Endothelial cell of umbilical vein (primary cell): ENCODE data around the gene MRPS16. TPM values are rescaled to one million over a fixed set of nuclear protein-coding genes. Genes with fewer than 3 reads are reported as not detected.

Experiments
- BruUV-seq: library from RNA; stranded (reverse); fragments of 400-500 nt; replicated peaks from 2 replicates; lab custom pipeline; 2021; lab: Mats Ljungman, UMichigan
- CTCF ChIA-PET: fragments of 300-600, 350-600 bp; sonication (Branson Sonifier 250); formaldehyde crosslinking; loops from one replicate; lab custom pipeline; 2021; ENCODE audit warnings: antibody characterized with exemption, inconsistent platforms; lab: Charles Lee
- POLR2A ChIA-PET: fragments of 300-600, 350-600 bp; sonication (Branson Sonifier 250); formaldehyde crosslinking; loops from one replicate; lab custom pipeline; 2021; ENCODE audit warnings: antibody characterized with exemption, inconsistent platforms; lab: Charles Lee
- DNase-seq: peaks from one replicate; pipeline ENCODE4 v3.0.0-alpha.2; 2011; ENCODE audit warnings: low read depth, low spot score
- FAIRE-seq: peaks from 2 replicates; lab custom pipeline; 2011; peaks lifted over from hg19 to GRCh38; lab: Jason Lieb, UNC
- H2AFZ ChIP-seq: 2 replicates; pipeline ENCODE4 v1.6.0; 2012; ENCODE audit warnings: low read depth, low read length, control low read depth, inconsistent platforms
- H3K27ac ChIP-seq: 2 replicates; pipeline ENCODE4 v1.5.1; 2011; ENCODE audit warnings: low read depth, mild to moderate bottlenecking, control low read depth, low read length, moderate library complexity; ENCODE audit not compliant: insufficient read depth
- H3K27me3 ChIP-seq, 2 experiments: 2 replicates each; pipeline versions ENCODE4 v1.6.0 to v1.6.1; 2011; ENCODE audit warnings: low read length in 2 of 2, mixed read lengths in 1 of 2; ENCODE audit not compliant: control insufficient read depth in 2 of 2, insufficient read depth in 2 of 2
- H3K36me3 ChIP-seq, 2 experiments: 2 replicates in 1 of 2; 3 replicates in 1 of 2; pipeline ENCODE4 v1.5.1; 2011; ENCODE audit warnings: low read length in 2 of 2, mild to moderate bottlenecking in 1 of 2, moderate library complexity in 1 of 2; ENCODE audit not compliant: control insufficient read depth in 2 of 2, insufficient read depth in 2 of 2; ENCODE audit errors: extremely low read depth in 1 of 2
- H3K4me1 ChIP-seq: 3 replicates; pipeline ENCODE4 v1.5.1; 2011; ENCODE audit warnings: mild to moderate bottlenecking, low read length; ENCODE audit not compliant: control insufficient read depth, insufficient read depth; ENCODE audit errors: extremely low read depth
- H3K4me2 ChIP-seq: 2 replicates; pipeline ENCODE4 v1.6.1; 2011; ENCODE audit warnings: low read length, control low read depth, mixed read lengths; ENCODE audit not compliant: insufficient read depth
- H3K4me3 ChIP-seq, 3 experiments: fragments of 200-600 bp in 1 of 3; sonication (generic), shearing (Covaris generic) in 1 of 3; replicated peaks in 1 of 3; 2 replicates each; pipeline ENCODE4 v1.5.1; 2011 to 2016; ENCODE audit warnings: control low read depth in 3 of 3, low read length in 3 of 3, mild to moderate bottlenecking in 2 of 3, inconsistent platforms in 1 of 3, low read depth in 1 of 3, moderate library complexity in 1 of 3; ENCODE audit not compliant: insufficient read depth in 1 of 3
- H3K79me2 ChIP-seq: 2 replicates; pipeline ENCODE4 v1.6.0; 2012; ENCODE audit warnings: low read length, inconsistent platforms; ENCODE audit not compliant: control insufficient read depth, insufficient read depth
- H3K9ac ChIP-seq: replicated peaks from 2 replicates; pipeline ENCODE3; 2011; ENCODE audit warnings: low read length, control low read depth; ENCODE audit not compliant: insufficient read depth; ENCODE audit errors: extremely low read depth
- H3K9me1 ChIP-seq: replicated peaks from 3 replicates; pipeline ENCODE4 v1.6.0; 2011; ENCODE audit warnings: mild to moderate bottlenecking, low read length; ENCODE audit not compliant: control insufficient read depth, insufficient read depth; ENCODE audit errors: extremely low read depth
- H3K9me3 ChIP-seq: replicated peaks from 2 replicates; pipeline ENCODE4 v1.5.1; 2012; ENCODE audit warnings: low read length, inconsistent platforms; ENCODE audit not compliant: control insufficient read depth, insufficient read depth
- H4K20me1 ChIP-seq: replicated peaks from 2 replicates; pipeline ENCODE3; 2011; ENCODE audit warnings: mild to moderate bottlenecking, low read length; ENCODE audit not compliant: control insufficient read depth, insufficient read depth; ENCODE audit errors: extremely low read depth
- FOS ChIP-seq: IDR thresholded peaks from 2 replicates; pipeline ENCODE4 v1.6.1; 2011; ENCODE audit warnings: mild to moderate bottlenecking, low read length, moderate library complexity, borderline replicate concordance; ENCODE audit not compliant: insufficient read depth
- JUN ChIP-seq: IDR thresholded peaks from 2 replicates; pipeline ENCODE4 v1.6.1; 2011; ENCODE audit warnings: borderline replicate concordance, low read depth; ENCODE audit not compliant: insufficient read length, insufficient read depth
- MYC ChIP-seq: IDR thresholded peaks from one replicate; pipeline ENCODE4 v1.6.1; 2011; ENCODE audit warnings: mild to moderate bottlenecking, low read depth, low read length
- POLR2A ChIP-seq: IDR thresholded peaks from 2 replicates; pipeline ENCODE4 v1.6.1; 2012; ENCODE audit warnings: low read depth, mild to moderate bottlenecking, control low read depth, low read length
- POLR2AphosphoS5 ChIP-seq: IDR thresholded peaks from 2 replicates; pipeline ENCODE4 v1.6.1; 2012; ENCODE audit warnings: low read depth, mild to moderate bottlenecking, control low read depth, low read length, moderate library complexity; ENCODE audit not compliant: insufficient read depth
- dilution Hi-C: fragments of 300-500 bp; cut with MboI; formaldehyde crosslinking; loops from one replicate; pipeline ENCODE4 v1.15.0; 2019; ENCODE audit warnings: low sequenced_read_pairs; ENCODE audit not compliant: extremely low pct_ligation_motif_present
- intact Hi-C: fragments of 100-400 bp; cut with micrococcal nuclease; formaldehyde crosslinking; loops from one replicate; pipeline ENCODE4 v1.10.0; 2022
- polyA plus RNA-seq, 4 experiments: library from polyadenylated mRNA; depleted of rRNA in 3 of 4; stranded (reverse) in 3 of 4; unstranded in 1 of 4; fragments of >200 nt; gene quantifications; 2 replicates each; pipeline versions ENCODE4 v1.2.1 to v1.2.3, GENCODE V29; 2011 to 2012; ENCODE audit warnings: missing spikeins in 1 of 4
- total RNA-seq: library from RNA; stranded (reverse); gene quantifications from 2 replicates; pipeline ENCODE4 v1.2.3, GENCODE V29; 2021
- TF ChIP-seq, protein P1 (sequence below): IDR thresholded peaks from 2 replicates; pipeline ENCODE4 v1.6.1; 2011; ENCODE audit not compliant: insufficient read depth, insufficient read length
- TF ChIP-seq, protein P2 (sequence below), 2 donors: IDR thresholded peaks; 1 replicate in 1 of 2; 2 replicates in 1 of 2; pipeline ENCODE4 v1.5.1; 2011; ENCODE audit warnings: low read length in 2 of 2, mild to moderate bottlenecking in 2 of 2, moderate library complexity in 2 of 2, control low read depth in 1 of 2, inconsistent platforms in 1 of 2, low read depth in 1 of 2; ENCODE audit not compliant: insufficient read depth in 1 of 2; ENCODE audit errors: extremely low read depth in 1 of 2

Gene MRPS16
- total and polyA plus RNA-seq, 2 donors (not counting 3 experiments of a cell fraction or from before 2014, with no cell fraction given) = 86.0 to 161 TPM

DNA sequence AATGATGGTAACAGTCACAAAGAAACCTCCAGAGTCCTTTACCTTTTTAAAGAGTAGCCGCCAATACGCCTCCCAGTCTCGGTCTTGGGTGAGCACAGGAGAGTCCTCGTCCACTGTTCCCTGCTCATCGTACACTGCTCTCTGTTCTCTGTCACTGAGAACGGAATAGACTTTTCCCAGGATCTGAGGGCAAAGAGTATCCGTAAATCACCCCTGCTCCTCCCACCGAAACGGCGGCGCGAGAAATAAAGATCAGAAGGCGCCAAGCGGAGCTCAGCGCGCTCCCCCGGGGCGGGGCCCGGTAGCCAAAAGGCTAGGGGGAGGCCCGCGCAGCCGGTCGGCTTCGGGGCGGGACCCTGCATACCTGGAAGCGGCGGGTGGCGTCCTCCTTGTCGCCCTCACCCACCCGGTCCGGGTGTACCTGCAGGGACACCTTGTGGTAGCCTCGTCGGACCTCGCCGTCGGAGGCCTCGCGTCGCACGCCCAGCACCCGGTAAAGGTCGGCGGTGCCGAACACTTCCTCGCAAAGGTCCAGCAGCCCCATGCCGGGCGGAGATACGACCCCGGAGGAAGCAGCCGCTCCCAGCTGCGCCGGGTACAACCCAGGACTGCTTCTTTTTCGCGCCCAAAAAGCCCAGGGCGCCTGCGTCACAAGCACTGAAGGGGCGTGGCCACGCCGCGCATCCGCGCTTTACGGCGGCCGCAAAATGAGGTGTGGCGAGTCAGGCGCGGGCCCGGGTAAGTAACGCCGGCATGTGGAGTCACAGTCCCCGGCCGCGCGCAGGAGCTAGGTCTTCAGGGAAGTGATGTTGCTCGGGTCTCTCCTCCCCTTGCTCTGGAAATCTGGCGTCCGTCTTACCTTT, 5.6 kb downstream of the MRPS16 start, which contains the start of gene DNAJC9:
Gene DNAJC9, minus strand, starts transcription at position 610 of the 863 bp plus-strand sequence. Its CDS starts 66 bp downstream, at position 544.
- no peaks in the 10 kb centered on the region for H3K9me3 ChIP-seq
- peak within 1 kb of the TSS; percentile 63 to 91 (median 89) for H3K4me3 ChIP-seq
- DNase-seq (peak; percentile 96), FAIRE-seq (peak; percentile 67)
- intact Hi-C loops (loop anchor here (2.0 kb wide), 1 partner anchor 78 kb away; the partner anchor contains the start of genes ECD and FAM149B1), dilution Hi-C loops (no loop called here)
- H3K27me3 ChIP-seq = no peaks in the 10 kb centered on the region
- H3K4me2 ChIP-seq = peak within 1 kb of the TSS; percentile 92
- ChIA-PET CTCF (interaction anchor here (0.9 to 2.4 kb wide), 3 partner anchors 9 to 28 kb away, joined by 4 to 16 read pairs (median 4); no protein-coding TSS in a partner anchor), POLR2A (interaction anchor here (0.6 to 1.3 kb wide), 4 partner anchors 13 to 484 kb away, joined by 3 to 4 read pairs (median 3); no protein-coding TSS in a partner anchor)
- no TSS peak for BruUV-seq
- H4K20me1 ChIP-seq = no peaks in the 10 kb centered on the region
- TF ChIP-seq POLR2A (peak; percentile 95), JUN (no peak), MYC (peak; percentile 84), POLR2AphosphoS5 (peak; percentile 98), FOS (no peak)
- TF ChIP-seq, protein P1, sequence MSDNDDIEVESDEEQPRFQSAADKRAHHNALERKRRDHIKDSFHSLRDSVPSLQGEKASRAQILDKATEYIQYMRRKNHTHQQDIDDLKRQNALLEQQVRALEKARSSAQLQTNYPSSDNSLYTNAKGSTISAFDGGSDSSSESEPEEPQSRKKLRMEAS = peak; percentile 62
- TF ChIP-seq, protein P2, sequence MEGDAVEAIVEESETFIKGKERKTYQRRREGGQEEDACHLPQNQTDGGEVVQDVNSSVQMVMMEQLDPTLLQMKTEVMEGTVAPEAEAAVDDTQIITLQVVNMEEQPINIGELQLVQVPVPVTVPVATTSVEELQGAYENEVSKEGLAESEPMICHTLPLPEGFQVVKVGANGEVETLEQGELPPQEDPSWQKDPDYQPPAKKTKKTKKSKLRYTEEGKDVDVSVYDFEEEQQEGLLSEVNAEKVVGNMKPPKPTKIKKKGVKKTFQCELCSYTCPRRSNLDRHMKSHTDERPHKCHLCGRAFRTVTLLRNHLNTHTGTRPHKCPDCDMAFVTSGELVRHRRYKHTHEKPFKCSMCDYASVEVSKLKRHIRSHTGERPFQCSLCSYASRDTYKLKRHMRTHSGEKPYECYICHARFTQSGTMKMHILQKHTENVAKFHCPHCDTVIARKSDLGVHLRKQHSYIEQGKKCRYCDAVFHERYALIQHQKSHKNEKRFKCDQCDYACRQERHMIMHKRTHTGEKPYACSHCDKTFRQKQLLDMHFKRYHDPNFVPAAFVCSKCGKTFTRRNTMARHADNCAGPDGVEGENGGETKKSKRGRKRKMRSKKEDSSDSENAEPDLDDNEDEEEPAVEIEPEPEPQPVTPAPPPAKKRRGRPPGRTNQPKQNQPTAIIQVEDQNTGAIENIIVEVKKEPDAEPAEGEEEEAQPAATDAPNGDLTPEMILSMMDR (IDR thresholded peaks at IDR 0.05; ENCODE audit: extremely low read depth in 1 of 2, insufficient read depth in 1 of 2, low read depth in 1 of 2, low read length in 2 of 2) = no peak
- no peaks in the 10 kb centered on the region for H3K9me1 ChIP-seq
- H2AFZ ChIP-seq = peak within 1 kb of the TSS; percentile 77
- H3K79me2 ChIP-seq = peaks cover 53% of the 10 kb centered on the region
- peaks cover 9% of the 10 kb centered on the region in 2 experiments for H3K36me3 ChIP-seq
- peak within 1 kb of the TSS; percentile 77 for H3K9ac ChIP-seq
- peak within 1 kb of the TSS; percentile 68 for H3K27ac ChIP-seq
- peaks cover 36% of the 10 kb centered on the region for H3K4me1 ChIP-seq
